ENCODE measurements around the gene LDLR. TPM values are rescaled to one million over a fixed set of nuclear protein-coding genes. Genes with fewer than 3 reads are reported as not detected.
A peak's percentile ranks its signal among the peaks of the same experiment; 100 is the strongest.
"Not testable (repeated sequence)": the region's sequence is repeated elsewhere in the genome, so short reads cannot be mapped to it uniquely, and the experiment has no call there.

LDLR gene
- total RNA-seq, 4 donors from 2014 or later: 75.7 to 209 (median 156) TPM

GRCh38 chr19:11130824-11131455 lies 41.7 kb downstream of the LDLR start:
- TF ChIP-seq POLR2A (IDR thresholded peaks at IDR 0.05) (no peak), CTCF (IDR thresholded peaks at IDR 0.05) (peak; percentile 73 to 93 (median 88))
- no peak overlapping the region for H3K4me3 ChIP-seq
- peak; percentile 75 to 92 (median 87) for DNase-seq
- peaks cover 0 to 73% (median 0%) of the 10 kb centered on the region in 3 donors for H3K36me3 ChIP-seq
- H3K4me1 ChIP-seq: peaks cover 0 to 7% (median 0%) of the 10 kb centered on the region in 4 donors
- H3K9me3 ChIP-seq: no peaks in the 10 kb centered on the region
- H3K27me3 ChIP-seq: no peaks in the 10 kb centered on the region
- peak overlapping the region in 3 of 4 donors; percentile 2 to 57 (median 29) for H3K27ac ChIP-seq

- no peak for TF ChIP-seq CTCF (IDR thresholded peaks at IDR 0.05)
- no peak for TF ChIP-seq POLR2A (IDR thresholded peaks at IDR 0.05)
- H3K4me1 ChIP-seq: peaks cover 0 to 7% (median 0%) of the 10 kb centered on the region in 4 donors
- peak overlapping the region in 2 of 4 donors; percentile 29 to 57 for H3K27ac ChIP-seq
- H3K9me3 ChIP-seq: no peaks in the 10 kb centered on the region
- peaks cover 0 to 70% (median 0%) of the 10 kb centered on the region in 3 donors for H3K36me3 ChIP-seq
- DNase-seq: no peak
- H3K27me3 ChIP-seq: no peaks in the 10 kb centered on the region
- H3K4me3 ChIP-seq: no peak overlapping the region
Measured at GRCh38 chr19:11131471-11131870, 42.2 kb downstream of the LDLR start.

- Histone ChIP-seq H3K36me3 (peaks cover 0 to 19% (median 0%) of the 10 kb centered on the region in 3 donors), H3K27me3 (no peaks in the 10 kb centered on the region), H3K27ac (no peak overlapping the region), H3K4me3 (no peak overlapping the region), H3K9me3 (no peaks in the 10 kb centered on the region), H3K4me1 (peaks cover 0 to 27% (median 5%) of the 10 kb centered on the region in 4 donors)
- TF ChIP-seq CTCF (IDR thresholded peaks at IDR 0.05): no peak
- TF ChIP-seq POLR2A (IDR thresholded peaks at IDR 0.05): no peak
- no peak for DNase-seq
Measured at GRCh38 chr19:11136400-11137101, 47.3 kb downstream of the LDLR start.

- peaks cover 0 to 9% (median 0%) of the 10 kb centered on the region in 3 donors for H3K36me3 ChIP-seq
- H3K27ac ChIP-seq: peak overlapping the region; percentile 63 to 93 (median 77)
- H3K4me1 ChIP-seq: peaks cover 0 to 39% (median 7%) of the 10 kb centered on the region in 4 donors
- DNase-seq: peak; percentile 49 to 83 (median 71)
- peak overlapping the region; percentile 12 to 44 (median 36) for H3K4me3 ChIP-seq
- no peaks in the 10 kb centered on the region for H3K27me3 ChIP-seq
- peak; percentile 45 to 87 (median 76) for TF ChIP-seq CTCF (IDR thresholded peaks at IDR 0.05)
- no peak for TF ChIP-seq POLR2A (IDR thresholded peaks at IDR 0.05)
- H3K9me3 ChIP-seq: no peaks in the 10 kb centered on the region
Measured at GRCh38 chr19:11137542-11138384, 48.5 kb downstream of the LDLR start.

GRCh38 chr19:11138601-11139300 lies 49.5 kb downstream of the LDLR start:
- TF ChIP-seq POLR2A (IDR thresholded peaks at IDR 0.05): no peak
- TF ChIP-seq CTCF (IDR thresholded peaks at IDR 0.05): no peak
- no peaks in the 10 kb centered on the region for H3K9me3 ChIP-seq
- H3K36me3 ChIP-seq: no peaks in the 10 kb centered on the region
- H3K4me1 ChIP-seq: peaks cover 0 to 48% (median 9%) of the 10 kb centered on the region in 4 donors
- no peaks in the 10 kb centered on the region for H3K27me3 ChIP-seq
- peak overlapping the region; percentile 63 to 93 (median 77) for H3K27ac ChIP-seq
- DNase-seq: peak; percentile 31 to 67 (median 66)
- no peak overlapping the region for H3K4me3 ChIP-seq

GRCh38 chr19:11140023-11140538 lies 50.8 kb downstream of the LDLR start:
- DNase-seq, H3K4me3 ChIP-seq, H3K9me3 ChIP-seq, H3K36me3 ChIP-seq, H3K27me3 ChIP-seq: not testable (repeated sequence)
- Histone ChIP-seq H3K4me1 (peaks cover 0 to 48% (median 9%) of the 10 kb centered on the region in 4 donors), H3K27ac (peak overlapping the region in 3 of 4 donors; percentile 63 to 93 (median 73))
